IMR-90 (cell line): ENCODE results near the gene CYB5R3.

ENCODE experiments used
- CEBPB ChIP-seq: IDR thresholded peaks from 2 replicates; pipeline ENCODE4 v1.6.1; 2012; ENCODE audit warnings: low read depth, low read length, improper control_type of control experiment
- CTCF ChIP-seq: conservative IDR thresholded peaks from 2 replicates; pipeline ENCODE4 v1.5.1; 2012; ENCODE audit warnings: mild to moderate bottlenecking, low read depth, low read length, improper control_type of control experiment
- FOS ChIP-seq: fragments of 150-350 bp; IDR thresholded peaks from 2 replicates; pipeline ENCODE4 v1.6.1; 2016; ENCODE audit warnings: low read depth, low read length
- MAFK ChIP-seq: IDR thresholded peaks from 2 replicates; pipeline ENCODE4 v1.6.1; 2012; ENCODE audit warnings: low read depth, low read length, improper control_type of control experiment
- POLR2A ChIP-seq: IDR thresholded peaks from 2 replicates; pipeline ENCODE4 v1.6.1; 2012; ENCODE audit warnings: mild to moderate bottlenecking, low read depth, low read length
- RCOR1 ChIP-seq: IDR thresholded peaks from 2 replicates; pipeline ENCODE4 v1.6.1; 2012; ENCODE audit warnings: mild to moderate bottlenecking, low read length, improper control_type of control experiment; ENCODE audit not compliant: insufficient replicate concordance
- RFX5 ChIP-seq: IDR thresholded peaks from 2 replicates; pipeline ENCODE4 v1.8.0; 2012; ENCODE audit warnings: low read depth, mild to moderate bottlenecking, low read length, moderate library complexity
- SMC3 ChIP-seq: fragments of 150-350 bp; IDR thresholded peaks from 2 replicates; pipeline ENCODE4 v1.6.1; 2016; ENCODE audit warnings: low read depth, mild to moderate bottlenecking, antibody characterized with exemption, low read length, moderate library complexity
- USF2 ChIP-seq: fragments of 150-350 bp; IDR thresholded peaks from 2 replicates; pipeline ENCODE4 v1.6.1; 2017; ENCODE audit warnings: mild to moderate bottlenecking, antibody characterized with exemption, low read length, low read depth

GRCh38 chr22:42608136-42608822 lies 40.9 kb downstream of the CYB5R3 start:
- TF ChIP-seq MAFK: no peak
- TF ChIP-seq CTCF: no peak
- no peak for TF ChIP-seq RCOR1
- no peak for TF ChIP-seq FOS
- TF ChIP-seq POLR2A: no peak
- TF ChIP-seq USF2: no peak
- TF ChIP-seq RFX5: no peak
- no peak for TF ChIP-seq CEBPB
- no peak for TF ChIP-seq SMC3
